Natural killer cell (primary cell): ENCODE data around the gene LYPD8. TPM values are rescaled to one million over a fixed set of nuclear protein-coding genes. Genes with fewer than 3 reads are reported as not detected.

Source experiments
- ATAC-seq, 3 donors: fragments of 150-1000 bp in 2 of 3; fragments of 200-7000 bp in 1 of 3; cut with Tn5 transposase; 1 replicate in 1 of 3; 2 replicates in 2 of 3; pipeline ENCODE4 v1.10.0; 2021; ENCODE audit warnings: mild to moderate bottlenecking in 2 of 3, moderate library complexity in 2 of 3
- DNase-seq, 2 donors: peaks; one replicate each; pipeline versions ENCODE4 v3.0.0 to v3.0.0-alpha.2; 2013 to 2021; ENCODE audit warnings: mixed read lengths in 1 of 2
- H3K27ac ChIP-seq: one replicate; pipeline ENCODE4 v1.5.1; 2013; ENCODE audit warnings: mild to moderate bottlenecking, low read length
- H3K27me3 ChIP-seq: one replicate; pipeline ENCODE4 v1.6.1; 2013; ENCODE audit warnings: low read length; ENCODE audit not compliant: control insufficient read depth, insufficient read depth
- H3K36me3 ChIP-seq: one replicate; pipeline ENCODE4 v1.6.1; 2013; ENCODE audit warnings: low read length; ENCODE audit not compliant: control insufficient read depth, insufficient read depth
- H3K4me1 ChIP-seq: one replicate; pipeline ENCODE4 v1.6.1; 2013; ENCODE audit warnings: low read length; ENCODE audit not compliant: control insufficient read depth, insufficient read depth
- H3K4me3 ChIP-seq: one replicate; pipeline ENCODE4 v1.5.1; 2013; ENCODE audit warnings: low read length
- H3K9me3 ChIP-seq: one replicate; pipeline ENCODE4 v1.6.1; 2013; ENCODE audit warnings: low read length; ENCODE audit not compliant: control insufficient read depth, insufficient read depth
- H3K27ac Mint-ChIP-seq, 2 donors: one replicate each; pipeline ENCODE4 v1.8.0; 2022; ENCODE audit warnings: mild to moderate bottlenecking in 2 of 2, mixed read lengths in 2 of 2, moderate library complexity in 1 of 2
- H3K27me3 Mint-ChIP-seq, 2 donors: one replicate each; pipeline ENCODE4 v1.8.0; 2022; ENCODE audit warnings: low read depth in 2 of 2, mixed read lengths in 2 of 2
- H3K36me3 Mint-ChIP-seq: one replicate; pipeline ENCODE4 v1.8.0; 2022; ENCODE audit warnings: mixed read lengths
- H3K4me1 Mint-ChIP-seq, 2 donors: one replicate each; pipeline ENCODE4 v1.8.0; 2022; ENCODE audit warnings: mixed read lengths in 2 of 2
- H3K4me3 Mint-ChIP-seq: one replicate; pipeline ENCODE4 v1.8.0; 2022; ENCODE audit warnings: mild to moderate bottlenecking, moderate library complexity, mixed read lengths
- H3K9me3 Mint-ChIP-seq, 2 donors: one replicate each; pipeline ENCODE4 v1.8.0; 2022; ENCODE audit warnings: mixed read lengths in 2 of 2
- CTCF ChIP-seq: fragments of 200-600 bp; IDR thresholded peaks from one replicate; pipeline ENCODE4 v1.8.0; 2022; ENCODE audit warnings: antibody characterized with exemption
- WGBS: methylation state at CpG from one replicate; pipeline ENCODE4 v1.1.7; 2013; ENCODE audit warnings: missing lambda C conversion rate; ENCODE audit not compliant: insufficient coverage; 5-methylcytosine and 5-hydroxymethylcytosine counted together
- intact Hi-C: fragments of 100-400 bp; cut with micrococcal nuclease; formaldehyde crosslinking; loops from one replicate; pipeline ENCODE4 v1.14.2; 2022
- total RNA-seq, 4 donors: library from RNA; stranded (reverse); fragments of 120-200 nt in 1 of 4; gene quantifications; one replicate each; pipeline versions ENCODE4 v1.2.3 to v1.2.4, GENCODE V29; 2013 to 2022

LYPD8 gene
- total RNA-seq, 3 donors from 2014 or later (not counting 1 experiment from before 2014, with no cell fraction given): not detected

- Histone ChIP-seq H3K9me3 (no peaks in the 10 kb centered on the region), H3K27ac (no peak overlapping the region), H3K4me1 (peaks cover 3% of the 10 kb centered on the region), H3K36me3 (no peaks in the 10 kb centered on the region), H3K4me3 (no peak overlapping the region), H3K27me3 (no peaks in the 10 kb centered on the region)
- no peaks in the 10 kb centered on the region for H3K9me3 Mint-ChIP-seq
- WGBS: 42% methylated on average over 5 of the region's 5 CpGs
- intact Hi-C loops: no loop called here
- H3K36me3 Mint-ChIP-seq: no peaks in the 10 kb centered on the region
- no peak overlapping the region for H3K4me3 Mint-ChIP-seq
- no peaks in the 10 kb centered on the region for H3K27me3 Mint-ChIP-seq
- TF ChIP-seq CTCF: no peak
- ATAC-seq (peak in 1 of 3 donors; percentile 15), DNase-seq (peak in 1 of 2 donors; percentile 17)
- H3K27ac Mint-ChIP-seq: no peak overlapping the region
- peaks cover 0 to 5% of the 10 kb centered on the region in 2 donors for H3K4me1 Mint-ChIP-seq
These were observed 4.4 kb downstream of the LYPD8 start for GRCh38 chr1:248751142-248751541.

DNA sequence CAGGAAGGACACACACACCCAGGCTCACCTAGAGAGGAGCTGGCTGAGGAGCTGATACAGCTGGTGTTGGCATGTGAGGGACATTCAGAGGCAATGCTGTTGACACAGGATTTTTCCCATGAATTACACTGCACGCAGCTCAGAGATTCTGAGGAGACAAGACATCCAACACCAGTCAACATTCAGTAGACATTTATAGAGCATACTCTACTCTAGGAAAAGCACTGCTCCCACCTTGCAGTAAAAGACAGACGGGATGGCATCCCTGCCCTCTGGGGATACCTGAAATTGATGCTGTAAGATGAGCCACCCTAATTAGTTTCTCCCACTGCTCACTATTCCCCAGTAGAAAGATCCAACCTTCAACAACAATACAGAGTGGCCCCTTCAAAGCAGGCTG is 5.1 kb downstream of the LYPD8 start:
- Histone ChIP-seq H3K27me3 (no peaks in the 10 kb centered on the region), H3K9me3 (no peaks in the 10 kb centered on the region), H3K4me1 (peaks cover 3% of the 10 kb centered on the region), H3K4me3 (no peak overlapping the region), H3K36me3 (no peaks in the 10 kb centered on the region), H3K27ac (no peak overlapping the region)
- H3K36me3 Mint-ChIP-seq: no peaks in the 10 kb centered on the region
- no peak overlapping the region for H3K4me3 Mint-ChIP-seq
- peaks cover 0 to 5% of the 10 kb centered on the region in 2 donors for H3K4me1 Mint-ChIP-seq
- ATAC-seq (no peak), DNase-seq (no peak)
- H3K27ac Mint-ChIP-seq: no peak overlapping the region
- intact Hi-C loops: no loop called here
- no peaks in the 10 kb centered on the region for H3K9me3 Mint-ChIP-seq
- H3K27me3 Mint-ChIP-seq: no peaks in the 10 kb centered on the region
- no peak for TF ChIP-seq CTCF
- WGBS: 82% methylated on average over 2 of the region's 2 CpGs

- Histone ChIP-seq H3K9me3 (no peaks in the 10 kb centered on the region), H3K27me3 (no peaks in the 10 kb centered on the region), H3K27ac (no peak overlapping the region), H3K4me3 (no peak overlapping the region), H3K4me1 (peaks cover 3% of the 10 kb centered on the region), H3K36me3 (no peaks in the 10 kb centered on the region)
- no peaks in the 10 kb centered on the region for H3K9me3 Mint-ChIP-seq
- TF ChIP-seq CTCF: no peak
- intact Hi-C loops: no loop called here
- H3K27me3 Mint-ChIP-seq: no peaks in the 10 kb centered on the region
- DNase-seq (no peak), ATAC-seq (no peak)
- no peak overlapping the region for H3K4me3 Mint-ChIP-seq
- H3K36me3 Mint-ChIP-seq: no peaks in the 10 kb centered on the region
- WGBS: 97% methylated on average over 9 of the region's 10 CpGs
- no peak overlapping the region for H3K27ac Mint-ChIP-seq
- peaks cover 0 to 5% of the 10 kb centered on the region in 2 donors for H3K4me1 Mint-ChIP-seq
These were observed 7.3 kb downstream of the LYPD8 start for GRCh38 chr1:248748211-248748610.

DNA sequence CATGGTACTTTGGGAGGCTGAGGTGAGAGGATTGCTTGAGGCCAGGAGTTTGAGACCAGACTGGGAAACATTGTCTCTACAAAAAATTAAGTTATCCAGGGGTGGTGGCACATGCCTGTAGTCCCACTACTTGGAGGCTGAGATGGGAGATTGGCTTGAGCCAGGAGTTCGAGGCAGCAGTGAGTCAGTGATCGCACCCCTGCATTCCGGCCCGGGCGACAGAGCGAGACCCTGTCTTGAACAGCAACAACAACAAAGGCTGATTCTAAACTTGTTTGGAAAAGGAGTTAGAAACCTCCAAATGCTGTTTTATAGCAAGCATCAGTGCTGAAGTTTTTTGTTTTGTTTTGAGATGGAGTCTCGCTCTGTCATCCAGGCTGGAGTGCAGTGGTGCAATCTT is 14.7 kb downstream of the LYPD8 start:
- Histone ChIP-seq H3K9me3 (no peaks in the 10 kb centered on the region), H3K36me3 (no peaks in the 10 kb centered on the region), H3K4me1 (no peaks in the 10 kb centered on the region), H3K4me3 (no peak overlapping the region), H3K27ac (no peak overlapping the region), H3K27me3 (no peaks in the 10 kb centered on the region)
- ATAC-seq: no peak
- intact Hi-C loops: no loop called here
- no peak for DNase-seq
- Mint-ChIP-seq H3K4me1 (no peaks in the 10 kb centered on the region), H3K36me3 (no peaks in the 10 kb centered on the region), H3K9me3 (no peaks in the 10 kb centered on the region), H3K4me3 (no peak overlapping the region), H3K27ac (no peak overlapping the region), H3K27me3 (peaks cover 0 to 2% of the 10 kb centered on the region in 2 donors)
- TF ChIP-seq CTCF: no peak
- 96% methylated on average over 7 of the region's 7 CpGs for WGBS
